Neural cell (in vitro differentiated cells): ENCODE results near the gene PHACTR2. TPM values are rescaled to one million over a fixed set of nuclear protein-coding genes. Genes with fewer than 3 reads are reported as not detected.

Experiments used
- H2AFZ ChIP-seq: fragments of 200-600, 300-800 bp; sonication (generic), shearing (Covaris generic); 2 replicates; pipeline ENCODE4 v1.6.0; 2014; ENCODE audit warnings: low read depth, mild to moderate bottlenecking, antibody characterized with exemption, low read length, moderate library complexity
- H3F3A ChIP-seq: fragments of 200-600 bp; shearing (Covaris generic); 2 replicates; pipeline ENCODE4 v1.6.1; 2016; ENCODE audit warnings: mild to moderate bottlenecking, moderate library complexity, mixed read lengths, antibody characterized with exemption, low read length; ENCODE audit not compliant: insufficient read depth, poor library complexity, severe bottlenecking
- H3K27ac ChIP-seq: fragments of 200-600, 300-800 bp; sonication (generic), shearing (Covaris generic); 2 replicates; pipeline ENCODE4 v1.5.1; 2014; ENCODE audit warnings: mild to moderate bottlenecking, low read length, moderate library complexity
- H3K27me3 ChIP-seq: fragments of 300-800, 200-600 bp; sonication (generic), shearing (Covaris generic); 2 replicates; pipeline ENCODE4 v1.6.0; 2014; ENCODE audit warnings: mild to moderate bottlenecking, low read depth, low read length, moderate library complexity; ENCODE audit not compliant: insufficient read depth
- H3K36me3 ChIP-seq: fragments of 300-800, 200-600 bp; sonication (generic), shearing (Covaris generic); 2 replicates; pipeline ENCODE4 v1.5.1; 2014; ENCODE audit warnings: mild to moderate bottlenecking, antibody characterized with exemption, low read length, moderate library complexity; ENCODE audit not compliant: insufficient read depth
- H3K4me2 ChIP-seq: fragments of 300-800, 200-600 bp; sonication (generic), shearing (Covaris generic); 2 replicates; pipeline ENCODE4 v1.6.0; 2014; ENCODE audit warnings: mild to moderate bottlenecking, low read length
- H3K4me3 ChIP-seq: fragments of 300-800, 200-600 bp; sonication (generic), shearing (Covaris generic); 2 replicates; pipeline ENCODE4 v1.5.1; 2014; ENCODE audit warnings: mild to moderate bottlenecking, low read length, moderate library complexity
- H3K79me2 ChIP-seq: fragments of 200-600 bp; shearing (Covaris generic); replicated peaks from 2 replicates; pipeline ENCODE4 v1.6.0; 2014; ENCODE audit warnings: mild to moderate bottlenecking, low read length, moderate library complexity; ENCODE audit not compliant: insufficient read depth
- H3K9ac ChIP-seq: fragments of 300-800, 200-600 bp; sonication (generic), shearing (Covaris generic); 2 replicates; pipeline ENCODE4 v1.6.1; 2016; ENCODE audit warnings: mild to moderate bottlenecking, low read length, mixed read lengths
- H3K9me2 ChIP-seq: fragments of 200-600 bp; shearing (Covaris generic); 2 replicates; pipeline ENCODE4 v1.6.1; 2016; ENCODE audit warnings: mild to moderate bottlenecking, low read length, mixed read lengths; ENCODE audit not compliant: insufficient read depth
- H3K9me3 ChIP-seq: fragments of 200-600, 300-800 bp; sonication (generic), shearing (Covaris generic); 2 replicates; pipeline ENCODE4 v1.6.1; 2016; ENCODE audit warnings: mild to moderate bottlenecking, mixed run types, low read length, moderate library complexity, mixed read lengths
- H4K20me1 ChIP-seq: fragments of 200-600 bp; shearing (Covaris generic); 2 replicates; pipeline ENCODE4 v1.6.1; 2016; ENCODE audit warnings: mild to moderate bottlenecking, mixed run types; ENCODE audit not compliant: insufficient read depth
- EP300 ChIP-seq: fragments of 450-650 bp; conservative IDR thresholded peaks from 2 replicates; pipeline ENCODE4 v1.6.1; 2014; ENCODE audit warnings: antibody characterized with exemption, mild to moderate bottlenecking, moderate library complexity; ENCODE audit not compliant: poor library complexity, severe bottlenecking
- EZH2 ChIP-seq: fragments of 200-600, 300-800 bp; shearing (Covaris generic), sonication (generic); IDR thresholded peaks from 2 replicates; pipeline ENCODE4 v1.6.1; 2014; ENCODE audit warnings: antibody characterized with exemption, low read length, borderline replicate concordance, mild to moderate bottlenecking; ENCODE audit not compliant: insufficient read depth, poor library complexity, severe bottlenecking
- MXI1 ChIP-seq: fragments of 450-650 bp; conservative IDR thresholded peaks from 2 replicates; pipeline ENCODE4 v1.6.1; 2014; ENCODE audit warnings: antibody characterized with exemption, mild to moderate bottlenecking; ENCODE audit not compliant: poor library complexity, severe bottlenecking
- POLR2AphosphoS5 ChIP-seq: IDR thresholded peaks from 2 replicates; pipeline ENCODE4 v1.6.1; 2012
- RAD21 ChIP-seq: fragments of 450-650 bp; conservative IDR thresholded peaks from 2 replicates; pipeline ENCODE4 v1.6.1; 2014; ENCODE audit warnings: antibody characterized with exemption, mild to moderate bottlenecking, moderate library complexity
- SMC3 ChIP-seq: fragments of 450-650 bp; conservative IDR thresholded peaks from 2 replicates; pipeline ENCODE4 v1.6.1; 2014; ENCODE audit warnings: antibody characterized with exemption, mild to moderate bottlenecking, moderate library complexity; ENCODE audit not compliant: poor library complexity
- TAF1 ChIP-seq: IDR thresholded peaks from 2 replicates; pipeline ENCODE4 v1.6.1; 2012; ENCODE audit warnings: low read depth
- polyA plus RNA-seq: library from polyadenylated mRNA; depleted of rRNA; stranded (reverse); fragments of >200 nt; gene quantifications from 2 replicates; pipeline ENCODE4 v1.2.3, GENCODE V29; 2014
- TF ChIP-seq, protein P1 (sequence below): fragments of 450-650 bp; IDR thresholded peaks from 2 replicates; pipeline ENCODE4 v1.5.1; 2014; ENCODE audit warnings: antibody characterized with exemption, mild to moderate bottlenecking, moderate library complexity; ENCODE audit not compliant: poor library complexity, severe bottlenecking
- TF ChIP-seq, protein P2 (sequence below): IDR thresholded peaks from 2 replicates; pipeline ENCODE4 v1.6.1; 2012; ENCODE audit warnings: borderline replicate concordance

The PHACTR2 gene
- polyA plus RNA-seq, 1 donor from 2014 or later: 2.8 TPM

DNA sequence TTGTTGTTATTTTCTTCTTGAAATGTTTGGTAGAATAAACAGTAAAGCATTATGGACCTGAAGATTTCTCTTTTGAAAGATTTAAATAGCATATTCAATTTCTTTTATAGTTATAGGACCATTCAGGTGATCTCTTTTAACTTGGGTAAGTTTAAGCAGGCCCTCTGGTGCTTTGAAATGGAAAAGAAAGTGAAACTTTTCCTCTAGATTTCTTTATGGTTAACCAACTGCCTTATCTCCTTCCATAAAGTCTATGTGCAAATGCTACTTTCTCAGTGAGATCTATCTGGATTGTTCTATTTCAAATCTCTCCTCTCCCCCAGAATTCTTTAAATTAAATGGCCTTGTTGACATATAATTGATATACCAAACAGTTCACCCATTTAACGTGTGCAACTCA lies 54.0 kb downstream of the PHACTR2 start:
- Histone ChIP-seq H3K4me3 (no peak overlapping the region), H3K36me3 (no peaks in the 10 kb centered on the region), H3K4me2 (no peak overlapping the region), H3K27me3 (no peaks in the 10 kb centered on the region), H3K9ac (no peak overlapping the region), H3K9me2 (no peaks in the 10 kb centered on the region), H3K9me3 (peaks cover 4% of the 10 kb centered on the region), H3K79me2 (no peaks in the 10 kb centered on the region), H3K27ac (no peak overlapping the region), H4K20me1 (no peaks in the 10 kb centered on the region), H2AFZ (no peak overlapping the region), H3F3A (no peaks in the 10 kb centered on the region)
- TF ChIP-seq, protein P1, sequence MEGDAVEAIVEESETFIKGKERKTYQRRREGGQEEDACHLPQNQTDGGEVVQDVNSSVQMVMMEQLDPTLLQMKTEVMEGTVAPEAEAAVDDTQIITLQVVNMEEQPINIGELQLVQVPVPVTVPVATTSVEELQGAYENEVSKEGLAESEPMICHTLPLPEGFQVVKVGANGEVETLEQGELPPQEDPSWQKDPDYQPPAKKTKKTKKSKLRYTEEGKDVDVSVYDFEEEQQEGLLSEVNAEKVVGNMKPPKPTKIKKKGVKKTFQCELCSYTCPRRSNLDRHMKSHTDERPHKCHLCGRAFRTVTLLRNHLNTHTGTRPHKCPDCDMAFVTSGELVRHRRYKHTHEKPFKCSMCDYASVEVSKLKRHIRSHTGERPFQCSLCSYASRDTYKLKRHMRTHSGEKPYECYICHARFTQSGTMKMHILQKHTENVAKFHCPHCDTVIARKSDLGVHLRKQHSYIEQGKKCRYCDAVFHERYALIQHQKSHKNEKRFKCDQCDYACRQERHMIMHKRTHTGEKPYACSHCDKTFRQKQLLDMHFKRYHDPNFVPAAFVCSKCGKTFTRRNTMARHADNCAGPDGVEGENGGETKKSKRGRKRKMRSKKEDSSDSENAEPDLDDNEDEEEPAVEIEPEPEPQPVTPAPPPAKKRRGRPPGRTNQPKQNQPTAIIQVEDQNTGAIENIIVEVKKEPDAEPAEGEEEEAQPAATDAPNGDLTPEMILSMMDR: no peak
- no peak for TF ChIP-seq TAF1

DNA sequence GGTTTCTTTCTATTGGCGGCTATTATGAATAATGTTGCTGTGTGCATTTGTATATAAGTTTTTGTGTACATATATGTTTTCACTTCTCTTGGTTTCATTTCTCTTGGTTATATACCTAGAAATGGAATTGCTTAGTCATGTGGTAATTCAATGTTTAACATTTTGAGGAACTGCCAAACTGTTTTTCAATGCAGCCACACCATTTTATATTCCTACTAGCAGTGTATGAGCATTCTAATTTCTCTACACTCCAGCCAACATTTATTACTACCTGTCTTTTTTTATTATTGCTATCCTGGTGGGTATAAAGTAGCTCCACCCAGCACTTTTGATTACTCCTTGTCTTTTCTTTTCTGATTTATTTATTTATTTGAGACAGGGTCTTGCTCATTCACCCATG lies 54.8 kb downstream of the PHACTR2 start:
- Histone ChIP-seq H3K9me3 (peaks cover 4% of the 10 kb centered on the region), H3K27me3 (no peaks in the 10 kb centered on the region), H3K4me2 (no peak overlapping the region), H2AFZ (no peak overlapping the region), H3K9ac (no peak overlapping the region), H4K20me1 (no peaks in the 10 kb centered on the region), H3K79me2 (no peaks in the 10 kb centered on the region), H3K27ac (no peak overlapping the region), H3K4me3 (no peak overlapping the region), H3K36me3 (no peaks in the 10 kb centered on the region), H3K9me2 (no peaks in the 10 kb centered on the region), H3F3A (no peaks in the 10 kb centered on the region)
- TF ChIP-seq TAF1: no peak
- TF ChIP-seq, protein P2, sequence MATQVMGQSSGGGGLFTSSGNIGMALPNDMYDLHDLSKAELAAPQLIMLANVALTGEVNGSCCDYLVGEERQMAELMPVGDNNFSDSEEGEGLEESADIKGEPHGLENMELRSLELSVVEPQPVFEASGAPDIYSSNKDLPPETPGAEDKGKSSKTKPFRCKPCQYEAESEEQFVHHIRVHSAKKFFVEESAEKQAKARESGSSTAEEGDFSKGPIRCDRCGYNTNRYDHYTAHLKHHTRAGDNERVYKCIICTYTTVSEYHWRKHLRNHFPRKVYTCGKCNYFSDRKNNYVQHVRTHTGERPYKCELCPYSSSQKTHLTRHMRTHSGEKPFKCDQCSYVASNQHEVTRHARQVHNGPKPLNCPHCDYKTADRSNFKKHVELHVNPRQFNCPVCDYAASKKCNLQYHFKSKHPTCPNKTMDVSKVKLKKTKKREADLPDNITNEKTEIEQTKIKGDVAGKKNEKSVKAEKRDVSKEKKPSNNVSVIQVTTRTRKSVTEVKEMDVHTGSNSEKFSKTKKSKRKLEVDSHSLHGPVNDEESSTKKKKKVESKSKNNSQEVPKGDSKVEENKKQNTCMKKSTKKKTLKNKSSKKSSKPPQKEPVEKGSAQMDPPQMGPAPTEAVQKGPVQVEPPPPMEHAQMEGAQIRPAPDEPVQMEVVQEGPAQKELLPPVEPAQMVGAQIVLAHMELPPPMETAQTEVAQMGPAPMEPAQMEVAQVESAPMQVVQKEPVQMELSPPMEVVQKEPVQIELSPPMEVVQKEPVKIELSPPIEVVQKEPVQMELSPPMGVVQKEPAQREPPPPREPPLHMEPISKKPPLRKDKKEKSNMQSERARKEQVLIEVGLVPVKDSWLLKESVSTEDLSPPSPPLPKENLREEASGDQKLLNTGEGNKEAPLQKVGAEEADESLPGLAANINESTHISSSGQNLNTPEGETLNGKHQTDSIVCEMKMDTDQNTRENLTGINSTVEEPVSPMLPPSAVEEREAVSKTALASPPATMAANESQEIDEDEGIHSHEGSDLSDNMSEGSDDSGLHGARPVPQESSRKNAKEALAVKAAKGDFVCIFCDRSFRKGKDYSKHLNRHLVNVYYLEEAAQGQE: no peak
- no peak for TF ChIP-seq MXI1
- TF ChIP-seq EZH2: no peak
- TF ChIP-seq POLR2AphosphoS5: no peak

DNA sequence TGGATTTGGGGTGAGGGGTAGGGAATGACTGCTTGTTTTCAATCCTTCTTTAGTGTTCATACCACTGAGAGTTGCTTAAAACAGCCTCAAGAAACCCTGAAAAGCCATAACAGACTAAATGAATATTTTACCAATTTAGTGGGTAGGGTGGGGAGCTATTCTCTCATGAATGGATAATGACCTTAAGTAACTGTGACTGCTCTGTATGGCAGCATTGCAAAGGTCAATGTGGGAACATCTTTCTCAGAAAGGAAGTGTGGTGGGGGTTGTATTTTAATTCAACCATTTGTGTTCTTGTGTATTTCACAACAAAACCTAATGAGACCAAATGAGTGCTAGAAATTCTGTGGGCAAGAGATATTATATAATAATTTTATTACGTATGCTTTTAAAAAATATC lies 55.7 kb downstream of the PHACTR2 start:
- H3K9me2 ChIP-seq: no peaks in the 10 kb centered on the region
- TF ChIP-seq SMC3 (no peak), TAF1 (no peak), RAD21 (no peak), EZH2 (no peak), MXI1 (no peak), POLR2AphosphoS5 (no peak), EP300 (no peak)
- TF ChIP-seq, protein P1: no peak
- TF ChIP-seq, protein P2: no peak
- no peak overlapping the region for H3K27ac ChIP-seq
- H3K9ac ChIP-seq: no peak overlapping the region
- no peaks in the 10 kb centered on the region for H3K36me3 ChIP-seq
- H3F3A ChIP-seq: no peaks in the 10 kb centered on the region
- H2AFZ ChIP-seq: no peak overlapping the region
- H3K9me3 ChIP-seq: peaks cover 3% of the 10 kb centered on the region
- H3K4me3 ChIP-seq: no peak overlapping the region
- no peaks in the 10 kb centered on the region for H3K27me3 ChIP-seq
- no peak overlapping the region for H3K4me2 ChIP-seq
- H3K79me2 ChIP-seq: no peaks in the 10 kb centered on the region
- no peaks in the 10 kb centered on the region for H4K20me1 ChIP-seq
